HG02885 (cell line): ENCODE data around the gene RAB6B.

ENCODE experiments used
- ATAC-seq: cut with Tn5 transposase; IDR thresholded peaks from one replicate; pipeline ENCODE4 v1.9.1; 2021; ENCODE audit warnings: mild to moderate bottlenecking; ENCODE audit not compliant: unreplicated experiment, poor library complexity

Gene RAB6B

DNA sequence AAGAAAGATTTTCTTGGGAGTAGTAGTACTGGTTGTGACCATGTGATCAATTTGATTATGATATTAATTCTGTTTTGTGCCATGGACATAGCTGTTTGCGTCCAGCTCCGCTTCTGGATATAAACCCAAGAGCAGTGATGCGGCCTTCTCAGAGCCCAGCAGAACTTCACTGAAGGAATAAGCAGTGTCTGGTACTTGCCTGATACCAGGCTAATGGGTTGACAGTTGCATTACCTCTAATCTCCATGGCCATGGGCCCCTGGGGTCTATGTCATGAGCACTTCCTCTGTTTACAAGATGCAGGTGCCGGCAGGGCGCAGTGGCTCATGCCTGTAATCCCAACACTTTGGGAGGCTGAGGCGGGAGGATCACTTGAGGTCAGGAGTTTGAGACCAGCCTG is 36.3 kb upstream of the RAB6B start:
- no peak for ATAC-seq

DNA sequence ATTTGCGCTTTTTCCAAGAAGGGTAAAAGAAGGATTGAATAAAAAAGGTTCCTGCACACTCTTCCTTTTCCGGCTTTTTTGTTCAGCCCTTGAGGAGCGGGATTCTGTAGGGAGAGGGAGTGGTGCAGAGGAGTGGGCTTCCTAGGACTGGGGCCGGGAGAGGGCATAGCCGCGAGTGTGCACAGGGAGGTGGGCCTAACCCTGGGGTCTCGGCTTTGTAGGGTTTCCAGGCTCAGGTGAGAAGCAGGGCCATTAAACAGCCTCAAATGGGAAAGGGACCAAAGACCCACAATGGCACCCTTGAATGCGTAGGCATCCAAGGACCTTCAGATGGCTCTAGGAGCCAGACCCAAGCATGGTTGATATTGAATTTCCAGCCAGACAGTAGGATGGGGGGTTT is 35.4 kb upstream of the RAB6B start:
- no peak for ATAC-seq

DNA sequence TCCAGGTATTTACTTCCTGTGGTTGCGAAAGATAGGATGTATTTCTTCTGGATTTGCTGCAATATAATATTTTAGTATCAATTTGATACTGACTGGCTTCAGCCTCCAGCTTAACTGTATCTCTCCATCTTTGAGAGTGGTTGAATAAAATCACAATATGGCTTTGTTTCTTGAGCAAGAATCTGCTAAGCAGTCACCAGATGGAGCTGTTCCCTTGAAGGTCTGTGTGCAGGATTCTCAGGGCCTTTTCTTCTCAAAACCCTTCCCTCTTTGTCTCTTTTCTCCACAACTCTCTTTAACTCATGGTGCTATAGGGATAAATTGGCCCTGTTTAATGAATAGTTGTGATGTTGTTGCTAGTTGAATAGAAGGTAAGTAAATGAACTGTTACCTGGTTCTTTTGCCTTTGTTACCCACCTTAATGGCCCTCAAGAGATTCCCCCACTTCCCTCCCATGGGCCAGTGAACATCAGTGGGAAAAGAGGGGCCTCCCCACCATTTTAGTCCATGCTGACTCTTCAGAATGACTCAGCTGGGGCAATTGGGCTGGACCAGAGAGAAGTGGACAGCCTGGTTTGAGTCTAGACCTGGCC is 34.8 kb upstream of the RAB6B start:
- ATAC-seq, result no peak

DNA sequence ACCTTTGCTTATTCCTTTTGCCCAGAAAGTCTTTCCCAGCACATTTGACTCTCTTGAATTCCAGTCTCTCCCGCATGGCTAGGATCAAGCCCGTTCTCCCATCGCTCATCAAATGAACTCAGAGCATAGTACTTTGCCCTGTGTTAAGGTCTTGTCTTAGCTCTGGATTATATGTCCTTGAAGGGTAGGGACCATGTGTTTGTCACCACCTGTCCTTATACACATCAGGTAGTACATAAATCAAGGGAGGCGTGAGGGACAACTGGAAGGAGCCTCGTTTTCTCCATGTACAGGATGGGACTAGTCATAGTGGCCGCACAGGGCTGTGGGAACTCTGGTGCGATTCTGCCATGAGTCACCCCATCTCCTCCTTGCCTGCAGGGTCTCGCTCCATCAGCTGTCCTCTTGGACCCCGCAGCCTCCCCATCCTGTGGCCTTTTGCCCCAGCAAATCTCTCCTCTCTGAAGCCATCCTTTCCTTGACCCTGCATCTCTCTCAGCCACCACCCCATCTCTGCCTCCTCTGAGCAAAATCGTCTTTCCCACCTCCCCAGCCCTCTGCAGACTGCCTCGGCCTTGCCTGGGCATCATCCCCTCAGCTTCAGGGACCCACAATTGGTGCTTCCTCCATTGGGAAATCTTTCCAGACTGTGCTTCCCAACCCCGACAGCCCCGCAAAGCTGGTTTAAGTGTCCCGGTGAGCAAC is 33.4 kb upstream of the RAB6B start:
- ATAC-seq, result no peak

DNA sequence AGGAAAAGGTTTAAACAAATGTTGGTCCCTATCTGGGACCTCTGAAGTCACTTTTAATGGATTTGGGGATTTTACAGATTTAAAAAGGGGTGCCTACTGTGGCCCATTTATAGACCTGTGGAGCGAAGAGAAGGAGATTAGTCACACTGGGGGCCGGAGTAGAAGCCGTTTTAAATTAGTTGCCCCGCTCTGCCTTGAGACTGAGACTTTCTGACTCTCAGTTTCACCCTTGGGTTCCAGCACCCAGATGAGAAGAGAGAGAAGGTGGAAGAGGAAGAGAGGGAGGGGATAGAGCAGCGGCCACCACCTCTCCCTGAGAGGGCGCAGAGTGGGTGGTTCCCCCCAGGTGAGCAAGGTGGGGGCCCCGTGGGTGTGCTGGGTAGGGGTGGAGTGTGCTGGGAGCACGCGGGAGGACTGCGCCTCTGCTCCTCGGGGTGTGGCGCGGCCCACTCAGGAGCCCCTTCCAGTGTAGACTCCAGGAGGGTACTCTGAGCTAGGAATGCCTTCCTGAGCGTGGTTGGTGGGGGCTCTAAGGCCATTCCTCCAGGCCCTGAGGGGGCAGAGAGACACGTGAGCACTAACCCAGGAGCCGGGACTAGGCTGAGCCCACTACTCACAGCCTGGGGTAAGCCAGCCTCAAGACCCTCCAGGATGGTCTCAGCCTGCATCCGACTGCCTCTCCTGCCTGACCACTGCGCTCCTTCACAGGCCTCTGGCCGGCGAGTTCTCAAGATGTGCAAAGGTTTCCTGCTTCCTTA is 32.6 kb upstream of the RAB6B start:
- peak; percentile 39 for ATAC-seq

DNA sequence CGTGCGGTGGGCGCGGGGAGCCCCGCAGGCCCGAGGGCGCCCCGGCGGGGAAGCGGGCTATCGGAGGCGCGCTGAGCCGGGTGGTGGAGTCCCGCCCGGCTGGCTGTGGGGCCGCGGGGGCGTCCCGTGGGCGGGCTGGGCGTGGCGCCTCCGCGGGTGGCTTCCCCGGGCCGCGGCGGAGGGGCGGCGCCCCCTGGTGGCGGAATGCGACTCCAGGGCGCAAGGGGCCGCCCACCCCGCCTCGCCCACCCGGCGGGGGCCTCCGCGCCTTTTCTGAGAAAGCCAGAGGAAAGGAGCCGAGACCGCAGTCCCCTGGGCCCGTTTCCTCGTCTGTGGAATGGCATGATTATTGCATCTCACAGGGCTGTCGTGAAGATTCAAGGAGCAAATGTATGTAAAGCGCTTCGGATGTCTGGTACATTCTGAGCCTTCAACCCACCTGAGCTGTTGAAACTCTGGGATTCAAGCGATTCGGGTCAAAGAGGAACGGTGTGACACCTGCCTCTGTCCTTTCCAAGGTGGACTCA is 31.9 kb upstream of the RAB6B start:
- ATAC-seq, result peak; percentile 84

DNA sequence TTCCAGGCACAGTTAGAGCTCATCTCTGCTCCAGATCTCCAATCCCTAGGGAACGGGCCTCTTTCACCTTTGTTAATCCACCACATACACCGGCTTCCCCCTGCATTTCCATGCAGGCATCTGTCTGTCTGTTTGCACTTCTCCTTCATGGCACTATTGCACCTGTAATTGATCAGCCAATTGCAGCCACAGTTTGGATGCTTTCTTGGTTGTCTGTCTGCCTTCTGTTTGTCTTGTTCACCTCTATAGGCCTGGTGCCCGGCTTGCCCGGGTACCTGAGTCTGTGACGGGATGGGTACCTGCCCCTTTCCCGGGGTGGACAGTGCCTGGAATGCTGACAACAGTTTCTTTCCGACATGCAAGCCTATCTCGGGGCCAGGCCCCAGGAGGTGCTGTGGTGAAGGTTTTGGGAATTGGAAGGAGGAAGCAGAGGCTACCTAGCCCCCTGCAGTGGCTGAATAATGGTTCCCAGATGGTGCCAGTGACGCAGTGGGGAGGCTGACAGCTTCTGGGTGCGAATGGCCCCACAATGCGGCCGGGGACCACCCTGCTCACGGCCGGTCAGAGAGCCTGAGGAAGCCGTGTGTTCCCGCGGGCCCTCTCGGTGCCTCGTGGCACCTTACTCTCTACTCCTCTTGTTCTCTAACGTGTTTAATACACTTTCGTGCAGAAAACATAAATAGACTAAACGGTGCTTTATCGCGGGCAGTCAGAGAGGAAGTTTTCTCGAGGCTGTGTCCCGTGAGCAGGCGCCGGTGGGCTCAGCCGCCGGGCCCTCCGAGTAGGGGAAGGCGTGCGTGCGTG is 31.3 kb upstream of the RAB6B start:
- no peak for ATAC-seq

DNA sequence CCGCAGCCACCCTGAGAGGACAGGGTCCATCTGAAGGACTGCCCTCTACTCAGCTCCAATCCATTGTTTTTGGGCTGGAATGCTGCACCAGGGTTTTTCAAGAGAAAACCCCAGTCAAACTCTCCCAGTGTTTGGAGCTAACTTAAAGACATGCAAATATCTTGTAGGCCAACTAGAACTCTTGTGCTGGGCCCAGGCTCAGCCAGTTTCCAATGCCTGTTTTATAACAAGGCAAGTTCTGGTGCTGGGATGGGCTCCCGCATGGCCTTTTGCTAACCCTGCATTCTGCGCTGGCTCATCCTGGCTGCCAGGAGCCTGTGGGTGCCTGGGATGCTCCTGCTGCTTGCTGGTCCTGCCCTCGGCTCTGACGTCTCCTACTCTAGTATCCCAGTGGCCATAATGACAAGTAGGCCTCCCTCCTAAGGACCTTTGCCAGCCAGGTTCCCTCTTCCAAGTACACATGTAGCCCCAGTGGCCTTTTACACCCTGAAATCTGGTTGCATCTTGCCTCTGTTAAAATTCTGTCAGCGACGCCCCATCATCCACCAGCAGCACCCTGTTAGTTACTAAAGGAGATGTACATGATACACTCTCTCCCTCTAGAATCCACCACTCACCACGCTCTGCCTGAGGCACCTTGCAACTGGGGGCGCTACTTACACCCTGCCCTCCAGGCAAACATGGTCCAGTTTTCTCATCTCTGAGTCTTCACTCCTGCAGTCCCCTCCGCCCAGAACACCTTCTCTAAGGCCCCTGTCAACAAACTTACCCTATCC is 30.5 kb upstream of the RAB6B start:
- ATAC-seq, result no peak

DNA sequence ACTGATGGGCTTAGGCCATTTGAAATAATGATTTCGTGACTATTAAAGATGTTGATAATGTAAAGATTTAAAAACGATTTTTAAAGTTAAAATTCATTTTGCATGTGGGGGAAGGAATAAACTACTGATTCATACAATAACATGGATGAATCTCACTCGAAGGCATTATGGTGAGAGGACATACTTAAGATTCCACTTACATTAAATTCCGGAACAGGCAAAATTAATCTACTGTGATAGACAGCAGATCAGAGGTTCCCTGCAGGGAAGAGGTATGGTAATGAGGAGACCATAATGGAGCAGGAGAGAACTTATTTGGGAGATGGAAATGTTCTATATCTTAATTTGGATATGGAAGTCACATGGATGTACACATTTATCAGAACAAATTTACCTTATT is 28.4 kb upstream of the RAB6B start:
- no peak for ATAC-seq

DNA sequence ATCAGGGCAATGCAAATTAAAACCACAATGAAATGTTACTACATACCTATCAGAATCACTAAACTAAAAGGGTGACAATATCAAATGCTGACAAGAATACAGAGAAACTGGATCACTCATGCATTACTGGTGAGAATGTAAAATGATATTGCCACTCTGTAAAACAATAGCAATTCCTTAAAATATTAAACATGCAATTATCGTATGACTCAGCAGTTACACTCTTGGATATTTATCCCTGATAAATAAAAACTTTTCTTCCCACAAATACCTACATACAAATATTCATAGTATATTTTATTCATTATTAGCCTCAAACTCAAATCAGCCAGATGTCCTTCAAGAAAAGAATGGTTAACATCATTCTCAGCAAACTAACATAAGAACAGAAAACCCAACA is 25.9 kb upstream of the RAB6B start:
- no peak for ATAC-seq

DNA sequence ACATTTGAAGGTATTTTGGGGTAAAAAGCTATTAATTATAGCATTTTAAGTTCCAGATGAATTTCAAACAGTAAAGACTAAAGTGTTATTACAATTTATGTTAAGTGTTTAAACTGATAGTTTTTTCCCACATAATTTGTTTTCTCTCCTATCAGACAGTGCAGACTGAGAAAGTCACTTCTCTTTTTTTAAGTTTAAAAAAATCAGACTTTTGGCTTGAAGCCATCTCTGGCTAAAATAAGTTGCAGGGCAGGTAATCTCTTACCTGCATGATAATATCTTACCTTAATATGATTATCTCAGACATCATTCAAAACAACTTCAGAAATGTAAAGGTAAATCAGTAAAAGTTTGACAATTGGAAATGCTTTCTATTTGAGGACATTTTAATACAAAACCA is 21.5 kb upstream of the RAB6B start:
- ATAC-seq, result no peak

DNA sequence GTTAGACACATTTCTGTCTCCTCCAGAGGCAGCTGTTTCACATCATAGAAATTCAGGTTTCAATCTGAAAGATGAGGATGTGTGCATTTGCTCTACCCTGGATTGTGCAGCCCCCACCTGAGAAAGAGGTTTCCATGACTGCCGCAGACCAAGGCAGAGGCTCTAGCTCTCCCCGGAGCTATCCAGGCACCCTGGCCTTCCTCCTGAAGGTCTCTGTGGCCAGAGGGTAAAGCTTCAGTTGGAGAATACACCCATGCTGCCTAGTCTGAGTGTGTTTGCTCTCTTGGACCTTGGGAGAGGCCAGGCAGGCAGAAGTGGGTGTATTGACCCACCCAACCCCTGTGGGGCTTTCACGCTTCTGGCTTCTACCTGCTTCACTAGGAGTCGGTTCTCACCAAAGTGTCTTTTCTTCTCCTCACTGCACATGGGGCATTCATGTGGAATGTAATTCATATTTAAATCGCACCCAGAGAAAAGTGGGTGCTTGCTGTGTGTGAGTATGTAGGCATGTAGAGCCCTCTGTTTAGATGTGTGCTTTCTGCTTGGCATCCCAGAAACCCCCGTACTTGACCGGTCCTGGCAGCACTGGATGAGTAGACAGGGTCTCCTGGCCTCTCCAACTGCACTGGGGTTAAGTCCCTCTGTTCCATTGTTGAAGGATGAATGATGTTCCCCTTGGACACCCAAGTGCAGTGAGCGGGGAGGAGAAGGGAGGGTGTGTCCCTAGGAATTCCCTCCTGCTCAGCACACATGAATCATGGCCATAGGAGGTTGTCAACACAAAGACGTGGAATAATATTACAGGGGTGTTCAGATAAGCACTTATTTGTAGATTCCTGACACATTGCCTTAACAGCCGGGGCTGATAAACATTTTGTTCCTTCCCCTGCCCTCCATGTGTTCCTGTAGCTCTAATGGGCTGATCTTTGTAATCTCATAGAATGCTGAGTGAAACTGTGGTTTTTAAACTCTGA is 20.3 kb upstream of the RAB6B start:
- no peak for ATAC-seq

DNA sequence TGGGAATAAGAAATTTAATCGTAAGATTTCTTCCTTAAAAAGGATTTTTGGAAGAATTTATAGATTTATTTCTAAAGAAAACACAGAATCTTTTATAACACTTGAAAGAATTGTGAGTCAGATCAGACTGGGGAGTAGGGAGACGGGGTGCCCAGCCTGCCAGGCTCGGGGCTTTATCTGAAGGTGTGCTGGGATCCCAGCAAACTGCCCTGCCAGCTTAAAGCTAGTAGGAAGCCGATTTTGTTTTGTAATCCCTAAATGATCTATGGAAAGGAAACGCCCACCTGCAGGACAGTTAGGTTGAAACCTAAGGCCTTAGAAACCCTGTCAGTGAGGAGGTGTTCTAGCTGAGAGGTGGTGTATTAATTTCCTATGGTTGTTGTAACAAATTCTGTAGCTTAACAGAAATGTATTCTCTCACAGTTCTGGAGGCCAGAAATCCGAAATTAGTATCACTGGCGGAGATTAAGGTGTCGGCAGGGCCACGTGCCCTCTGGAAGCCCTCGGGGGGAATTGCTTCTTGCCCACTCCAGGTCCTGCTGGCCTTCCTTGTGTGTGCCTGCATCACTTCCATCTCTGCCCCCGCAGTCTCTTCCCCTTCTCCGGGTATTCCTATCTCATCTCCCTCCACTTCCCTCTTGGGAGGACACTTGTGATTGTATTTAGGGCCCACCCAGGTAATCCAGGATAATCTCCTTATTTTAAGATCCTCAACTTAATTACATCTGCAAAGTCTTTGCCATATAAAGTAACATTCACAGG is 19.3 kb upstream of the RAB6B start:
- ATAC-seq, result no peak

DNA sequence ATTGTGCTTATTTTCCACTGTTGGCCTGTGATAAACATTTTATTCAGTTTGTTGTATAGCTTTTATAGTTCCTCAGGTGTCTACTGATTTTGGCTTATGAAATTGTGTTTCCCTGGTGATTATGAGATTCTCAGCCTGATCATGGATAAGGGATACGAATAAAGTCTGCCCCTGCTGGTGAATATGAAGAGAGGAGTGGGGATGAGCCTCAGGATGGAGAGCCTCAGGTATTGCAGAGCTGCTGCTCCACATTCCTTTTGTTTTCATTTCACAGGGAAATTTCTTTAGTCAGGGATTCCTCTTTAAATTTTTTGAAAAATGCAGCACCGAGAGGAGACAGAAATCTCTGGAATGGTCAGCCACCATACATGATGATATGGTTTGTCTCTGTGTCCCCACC is 14.7 kb upstream of the RAB6B start:
- no peak for ATAC-seq

DNA sequence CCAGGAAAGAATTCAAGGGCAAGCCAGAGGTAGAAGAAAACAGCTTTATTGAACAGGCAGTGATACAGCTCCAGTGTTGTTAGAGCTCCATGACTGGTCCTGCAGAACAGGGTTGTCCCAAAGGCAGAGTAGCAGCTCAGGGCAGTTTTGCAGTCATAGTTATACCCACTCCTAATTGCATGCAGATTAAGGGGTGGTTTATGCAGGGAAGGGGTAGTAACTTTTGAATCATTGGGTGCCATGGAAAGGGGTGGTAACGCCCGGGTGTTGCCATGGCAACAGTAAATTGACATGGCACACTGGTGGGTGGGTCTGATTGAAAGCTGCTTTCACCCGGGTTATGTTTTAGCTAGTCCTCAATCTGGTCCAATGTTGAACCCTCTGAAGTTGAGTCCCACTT is 9.7 kb upstream of the RAB6B start:
- ATAC-seq, result no peak

DNA sequence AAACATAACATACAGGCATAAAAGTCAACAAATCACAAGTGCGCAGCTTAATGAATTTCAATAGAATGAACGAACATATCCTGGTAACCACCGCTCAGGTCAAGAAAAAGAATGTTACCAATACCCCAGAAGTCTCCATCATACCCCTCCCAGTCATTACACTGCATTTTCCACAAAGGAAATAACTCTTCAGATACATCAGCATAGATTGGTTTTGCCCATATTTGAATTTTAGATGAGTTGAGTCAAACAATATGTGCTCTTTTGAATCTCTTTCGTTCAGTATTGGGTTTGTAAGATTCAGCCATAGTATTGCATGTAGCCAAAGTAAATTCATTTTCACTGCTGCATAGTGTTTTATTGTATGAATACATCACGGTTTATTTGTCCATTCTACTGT is 6.2 kb upstream of the RAB6B start:
- no peak for ATAC-seq

DNA sequence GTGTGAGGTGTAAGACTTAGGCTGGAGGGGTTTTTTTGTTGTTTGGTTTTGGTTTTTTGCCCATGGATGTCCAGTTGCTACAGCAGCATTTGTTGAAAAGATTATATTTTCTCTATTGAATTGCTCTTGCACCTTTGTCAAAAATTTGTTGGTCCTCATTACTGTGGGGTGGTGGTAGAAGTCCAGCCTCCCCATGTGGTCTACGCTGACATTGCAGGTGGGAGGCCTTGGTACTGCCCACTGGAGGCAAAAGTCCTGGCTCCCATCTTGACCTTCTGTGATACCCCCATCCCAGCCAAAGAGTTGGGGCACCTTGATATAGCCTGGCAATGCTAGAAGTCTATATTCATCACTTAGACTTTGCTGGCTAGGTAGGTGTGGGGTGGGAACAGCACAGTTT is 5.4 kb upstream of the RAB6B start:
- no peak for ATAC-seq

DNA sequence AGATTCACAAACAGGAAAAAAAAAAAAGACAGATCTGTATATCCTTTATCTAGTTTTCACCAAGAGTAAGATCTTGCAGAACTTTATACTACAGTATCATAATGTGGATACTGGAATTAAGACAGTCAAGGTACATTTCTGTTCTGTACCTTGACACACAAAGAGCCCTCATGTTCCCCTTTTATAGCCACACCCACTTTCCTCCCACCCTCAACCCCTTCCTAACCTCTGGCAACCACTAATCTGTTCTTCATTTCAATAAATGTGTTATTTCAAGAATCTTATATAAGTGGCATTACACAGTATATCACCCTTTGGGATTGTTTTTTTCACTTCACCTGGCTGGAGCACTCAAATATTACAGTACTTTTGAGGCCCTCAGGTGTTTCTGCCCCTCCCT is 3.6 kb upstream of the RAB6B start:
- ATAC-seq, result no peak
